Measurements from ENCODE around the gene SIMC1.
A peak's percentile ranks its signal among the peaks of the same experiment; 100 is the strongest.
"Not testable (repeated sequence)": the region's sequence is repeated elsewhere in the genome, so short reads cannot be mapped to it uniquely, and the experiment has no call there.

SIMC1 gene

GRCh38 chr5:176216393-176216916, 21.8 kb upstream of the SIMC1 start:
- not testable (repeated sequence) for DNase-seq

- not testable (repeated sequence) for DNase-seq
Observed at GRCh38 chr5:176217188-176217729, 21.0 kb upstream of the SIMC1 start.

- not testable (repeated sequence) for DNase-seq
Observed at GRCh38 chr5:176217764-176218163, 20.5 kb upstream of the SIMC1 start.

- not testable (repeated sequence) for DNase-seq
Observed at GRCh38 chr5:176222006-176222405, 16.2 kb upstream of the SIMC1 start.

GRCh38 chr5:176228358-176228757, 9.9 kb upstream of the SIMC1 start:
- DNase-seq, result not testable (repeated sequence)

- DNase-seq, result not testable (repeated sequence)
Observed at GRCh38 chr5:176233253-176233652, 5.0 kb upstream of the SIMC1 start.

- peak; percentile 10 for DNase-seq
Observed at GRCh38 chr5:176235155-176235554, 3.1 kb upstream of the SIMC1 start.

GRCh38 chr5:176238645-176239283, 540 bp downstream of the SIMC1 start:
- not testable (repeated sequence) for DNase-seq

- not testable (repeated sequence) for DNase-seq
Observed at GRCh38 chr5:176239304-176239703, 1.1 kb downstream of the SIMC1 start.

GRCh38 chr5:176244318-176244717, 6.1 kb downstream of the SIMC1 start:
- not testable (repeated sequence) for DNase-seq

GRCh38 chr5:176245074-176245473, 6.8 kb downstream of the SIMC1 start:
- DNase-seq, result not testable (repeated sequence)

- DNase-seq, result not testable (repeated sequence)
Observed at GRCh38 chr5:176245489-176245888, 7.3 kb downstream of the SIMC1 start.

- DNase-seq, result not testable (repeated sequence)
Observed at GRCh38 chr5:176250691-176251090, 12.5 kb downstream of the SIMC1 start.

GRCh38 chr5:176252171-176252570, 13.9 kb downstream of the SIMC1 start:
- DNase-seq, result not testable (repeated sequence)

- DNase-seq, result not testable (repeated sequence)
Observed at GRCh38 chr5:176253370-176254065, 15.3 kb downstream of the SIMC1 start.

GRCh38 chr5:176254066-176254393, 15.8 kb downstream of the SIMC1 start:
- not testable (repeated sequence) for DNase-seq

- DNase-seq, result not testable (repeated sequence)
Observed at GRCh38 chr5:176257871-176258505, 19.8 kb downstream of the SIMC1 start.

- not testable (repeated sequence) for DNase-seq
Observed at GRCh38 chr5:176260682-176261081, 22.5 kb downstream of the SIMC1 start.

- not testable (repeated sequence) for DNase-seq
Observed at GRCh38 chr5:176266448-176266847, 28.2 kb downstream of the SIMC1 start.

- not testable (repeated sequence) for DNase-seq
Observed at GRCh38 chr5:176289018-176289417, 50.8 kb downstream of the SIMC1 start.

GRCh38 chr5:176290057-176290840, 52.0 kb downstream of the SIMC1 start:
- DNase-seq, result not testable (repeated sequence)

- DNase-seq, result not testable (repeated sequence)
Observed at GRCh38 chr5:176305356-176305755, 67.1 kb downstream of the SIMC1 start.

All from NCI-H2081 treated with DMSO at 0.1 percent for 48 hours (cell line).